K562 (cell line): Measurements from ENCODE around the gene COL16A1. TPM values are rescaled to one million over a fixed set of nuclear protein-coding genes. Genes with fewer than 3 reads are reported as not detected.

ENCODE experiments used
- ATAC-seq: fragments of 200-7000 bp; cut with Tn5 transposase; 3 replicates; pipeline ENCODE4 v1.9.1; 2020; ENCODE audit warnings: moderate library complexity
- BruUV-seq: library from RNA; stranded (reverse); fragments of 400-500 nt; replicated peaks from 2 replicates; lab custom pipeline; 2021; lab: Mats Ljungman, UMichigan
- CTCF ChIA-PET: fragments of 300-600 bp; formaldehyde crosslinking; extraction: SDS; loops from one replicate; lab custom pipeline; 2021; ENCODE audit warnings: low intra/inter-chr PET ratio; lab: Yijun Ruan, JAX
- POLR2A ChIA-PET: fragments of 300-600, 350-650 bp; sonication (Branson Sonifier 250); formaldehyde crosslinking; extraction: SDS; loops from one replicate; lab custom pipeline; 2021; ENCODE audit warnings: antibody characterized with exemption, inconsistent platforms; lab: Yijun Ruan, JAX
- DNase-seq, 4 experiments: peaks; one replicate each; pipeline versions ENCODE4 v3.0.0 to v3.0.0-alpha.2; 2011 to 2018; ENCODE audit warnings: low spot score in 3 of 4, mixed read lengths in 3 of 4; ENCODE audit errors: extremely low read depth in 1 of 4
- FAIRE-seq: peaks from 2 replicates; lab custom pipeline; 2011; peaks lifted over from hg19 to GRCh38; lab: Jason Lieb, UNC
- H2AFZ ChIP-seq: 2 replicates; pipeline ENCODE4 v1.6.0; 2011; ENCODE audit warnings: low read depth, low read length, control low read depth, inconsistent platforms
- H3K27ac ChIP-seq: fragments of 200-600 bp; 3 replicates; pipeline ENCODE4 v1.8.0; 2011; ENCODE audit warnings: low read depth, mild to moderate bottlenecking, control low read depth, inconsistent platforms, low read length, moderate library complexity, mixed read lengths; ENCODE audit errors: extremely low read depth
- H3K27me3 ChIP-seq, 2 experiments: fragments of 300-600 bp in 1 of 2; 2 replicates in 1 of 2; 3 replicates in 1 of 2; pipeline versions ENCODE4 v1.6.0 to v1.8.0; 2011; ENCODE audit warnings: inconsistent platforms in 2 of 2, low read length in 2 of 2, mild to moderate bottlenecking in 1 of 2, mixed read lengths in 1 of 2, moderate library complexity in 1 of 2; ENCODE audit not compliant: control insufficient read depth in 2 of 2, insufficient read depth in 2 of 2
- H3K36me3 ChIP-seq: fragments of 300-600 bp; 3 replicates; pipeline ENCODE4 v1.8.0; 2011; ENCODE audit warnings: mild to moderate bottlenecking, low read length, inconsistent platforms; ENCODE audit not compliant: control insufficient read depth, insufficient read depth
- H3K4me1 ChIP-seq, 2 experiments: fragments of 200-600 bp in 1 of 2; replicated peaks in 1 of 2; 2 replicates in 1 of 2; 3 replicates in 1 of 2; pipeline versions ENCODE4 v1.5.1 to v1.8.0; 2011; ENCODE audit warnings: inconsistent platforms in 2 of 2, low read length in 2 of 2, mild to moderate bottlenecking in 1 of 2, mixed read lengths in 1 of 2, moderate library complexity in 1 of 2; ENCODE audit not compliant: control insufficient read depth in 2 of 2, insufficient read depth in 2 of 2
- H3K4me2 ChIP-seq: 2 replicates; pipeline ENCODE4 v1.6.1; 2011; ENCODE audit warnings: low read length, control low read depth, inconsistent platforms, mixed read lengths; ENCODE audit not compliant: insufficient read depth
- H3K4me3 ChIP-seq: fragments of 200-600 bp; sonication (generic), shearing (Covaris generic); 2 replicates; pipeline ENCODE4 v1.5.1; 2016; ENCODE audit warnings: control low read depth, inconsistent platforms
- H3K79me2 ChIP-seq: fragments of 200-600 bp; 3 replicates; pipeline ENCODE4 v1.8.0; 2011; ENCODE audit warnings: low read length, inconsistent platforms; ENCODE audit not compliant: control insufficient read depth, insufficient read depth
- H3K9ac ChIP-seq, 2 experiments: 2 replicates each; pipeline versions ENCODE4 v1.6.0 to v1.6.1; 2011; ENCODE audit warnings: low read depth in 2 of 2, low read length in 2 of 2, control low read depth in 1 of 2, inconsistent platforms in 1 of 2, mild to moderate bottlenecking in 1 of 2, mixed read lengths in 1 of 2; ENCODE audit not compliant: insufficient read depth in 1 of 2
- H3K9me1 ChIP-seq: one replicate; pipeline ENCODE4 v1.6.0; 2011; ENCODE audit warnings: inconsistent platforms, mild to moderate bottlenecking, low read length, moderate library complexity; ENCODE audit not compliant: control insufficient read depth, insufficient read depth
- H3K9me3 ChIP-seq: replicated peaks from 2 replicates; pipeline ENCODE4 v1.5.1; 2011; ENCODE audit warnings: low read depth, low read length, inconsistent platforms; ENCODE audit not compliant: control insufficient read depth, insufficient read depth
- H4K20me1 ChIP-seq: replicated peaks from 2 replicates; pipeline ENCODE4 v1.6.1; 2011; ENCODE audit warnings: low read length, inconsistent platforms, mixed read lengths; ENCODE audit not compliant: control insufficient read depth, insufficient read depth
- HEY1 ChIP-seq: fragments of 250-450 bp; sonication (Bioruptor Pico); IDR thresholded peaks from 2 replicates; pipeline ENCODE4 v1.5.0; 2020; ENCODE audit warnings: mild to moderate bottlenecking, moderate library complexity, borderline replicate concordance
- HNRNPUL1 ChIP-seq: fragments of 200-400 bp; formaldehyde crosslinking; IDR thresholded peaks from 2 replicates; pipeline ENCODE4 v1.6.1; 2017; ENCODE audit warnings: low read length
- MEIS2 ChIP-seq: fragments of 450-650 bp; IDR thresholded peaks from 2 replicates; pipeline ENCODE4 v1.6.1; 2014; ENCODE audit warnings: mild to moderate bottlenecking; ENCODE audit not compliant: partially characterized antibody
- RCOR1 ChIP-seq, 2 experiments: IDR thresholded peaks; 2 replicates each; pipeline ENCODE4 v1.6.1; 2012; ENCODE audit warnings: low read depth in 2 of 2, low read length in 2 of 2, borderline replicate concordance in 1 of 2, improper control_type of control experiment in 1 of 2
- SP2 ChIP-seq: IDR thresholded peaks from 2 replicates; pipeline ENCODE4 v1.6.1; 2011; ENCODE audit warnings: mild to moderate bottlenecking, low read depth, low read length, moderate library complexity; ENCODE audit not compliant: poor library complexity, severe bottlenecking; ENCODE audit errors: extremely low read depth
- SRSF1 ChIP-seq: fragments of 200-400 bp; formaldehyde crosslinking; IDR thresholded peaks from 2 replicates; pipeline ENCODE4 v1.6.1; 2017; ENCODE audit warnings: mild to moderate bottlenecking, low read depth, low read length, moderate library complexity
- SUPT5H ChIP-seq: fragments of 450-650 bp; IDR thresholded peaks from 2 replicates; pipeline ENCODE4 v1.6.1; 2016
- TGIF2 ChIP-seq: sonication (generic); formaldehyde crosslinking; IDR thresholded peaks from 2 replicates; pipeline ENCODE4 v1.8.1; 2022; ENCODE audit warnings: mild to moderate bottlenecking, missing genetic modification reagents, moderate library complexity
- ZFP30 ChIP-seq: fragments of 250-450 bp; sonication (Bioruptor Pico); IDR thresholded peaks from 2 replicates; pipeline ENCODE4 v1.8.0; 2022; ENCODE audit warnings: moderate library complexity, mild to moderate bottlenecking, inconsistent platforms, borderline replicate concordance
- ZNF311 ChIP-seq: fragments of 250-450 bp; sonication (Bioruptor Pico); IDR thresholded peaks from 2 replicates; pipeline ENCODE4 v1.4.0; 2020; ENCODE audit warnings: mild to moderate bottlenecking, moderate library complexity
- ZNF431 ChIP-seq: sonication (generic); formaldehyde crosslinking; IDR thresholded peaks from 2 replicates; pipeline ENCODE4 v1.8.0; 2022; ENCODE audit warnings: mild to moderate bottlenecking, missing genetic modification reagents
- ZNF668 ChIP-seq: fragments of 250-450 bp; sonication (Bioruptor Pico); IDR thresholded peaks from 2 replicates; pipeline ENCODE4 v1.8.0; 2022; ENCODE audit warnings: mild to moderate bottlenecking, inconsistent platforms
- ZNF785 ChIP-seq: fragments of 250-450 bp; sonication (Bioruptor Pico); IDR thresholded peaks from 2 replicates; pipeline ENCODE4 v1.4.0; 2020; ENCODE audit warnings: mild to moderate bottlenecking
- WGBS: fragments of 100-300 bp; shearing (Covaris generic); methylation state at CpG from one replicate; pipeline ENCODE4 v1.1.6; 2016; ENCODE audit warnings: low coverage, mixed read lengths; ENCODE audit not compliant: insufficient coverage; ENCODE audit errors: missing lambda C conversion rate; 5-methylcytosine and 5-hydroxymethylcytosine counted together
- in situ Hi-C: fragments of 300-500 bp; cut with MboI; formaldehyde crosslinking; loops from 4 replicates; pipeline ENCODE4 v1.15.0; 2018; ENCODE audit warnings: inconsistent platforms, mixed read lengths
- intact Hi-C: fragments of 100-400 bp; cut with micrococcal nuclease; formaldehyde crosslinking; loops from 2 replicates; pipeline ENCODE4 v1.14.2; 2022
- polyA plus RNA-seq, 8 experiments: library from polyadenylated mRNA; depleted of rRNA in 4 of 8; stranded (reverse) in 5 of 8; unstranded in 3 of 8; fragments of >200 nt; fragmentation: Nextera tagmentation in 2 of 8; fragmentation: Illumina TruSeq in 1 of 8; extraction: Ambion mirVana in 2 of 8; extraction: Trizol in 1 of 8; gene quantifications; 2 replicates each; pipeline versions ENCODE4 v1.2.1 to v1.2.3, GENCODE V29; 2011 to 2014; ENCODE audit warnings: inconsistent platforms in 1 of 8, missing spikeins in 1 of 8
- total RNA-seq, 7 experiments: library from RNA; depleted of rRNA in 6 of 7; stranded (reverse); fragments of >200 nt in 6 of 7; fragmentation: Illumina TruSeq in 2 of 7; extraction: Trizol in 2 of 7; gene quantifications; 2 replicates each; pipeline versions ENCODE4 v1.2.1 to v1.2.3, GENCODE V29; 2011 to 2021; ENCODE audit warnings: low replicate concordance in 1 of 7
- TF ChIP-seq, protein P1 (sequence below), 2 experiments: fragments of 150-350 bp in 1 of 2; IDR thresholded peaks; 2 replicates each; pipeline ENCODE4 v1.6.1; 2012 to 2016; ENCODE audit warnings: low read depth in 2 of 2, low read length in 2 of 2, mild to moderate bottlenecking in 1 of 2, moderate library complexity in 1 of 2
- TF ChIP-seq, protein P2 (sequence below): fragments of 250-450 bp; sonication (Bioruptor Pico); IDR thresholded peaks from 2 replicates; pipeline ENCODE4 v1.4.0; 2020
- TF ChIP-seq, protein P3 (sequence below): fragments of 250-450 bp; sonication (Bioruptor Pico); IDR thresholded peaks from 2 replicates; pipeline ENCODE4 v1.4.0; 2020; ENCODE audit warnings: borderline replicate concordance

Gene COL16A1
- total and polyA plus RNA-seq, 9 of the 15 experiments (the other 6 are each of a cell fraction or from before 2014, with no cell fraction given): 0.11 to 0.60 (median 0.11) TPM; not detected in 6

DNA sequence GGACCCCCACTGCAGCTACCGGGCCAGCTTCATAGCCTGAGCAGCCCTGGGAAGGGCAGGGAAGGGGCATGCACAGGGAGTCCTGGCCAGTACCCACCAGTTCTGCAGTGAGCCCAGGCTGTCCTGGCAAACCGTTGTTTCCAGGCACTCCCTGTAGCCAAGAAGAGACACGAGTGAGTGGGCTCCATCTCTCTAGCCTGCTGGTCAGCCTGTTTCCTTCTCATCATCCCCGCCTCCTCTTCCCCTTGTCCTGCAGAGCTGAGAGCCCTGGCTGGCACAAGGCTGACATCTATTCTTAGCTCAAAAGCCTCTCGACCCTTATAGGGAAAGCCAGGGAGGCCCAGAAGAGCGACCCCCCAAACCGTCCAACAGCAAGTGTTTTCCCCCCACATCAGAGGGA is 28.7 kb downstream of the COL16A1 start:
- H3K9ac ChIP-seq: no peak overlapping the region
- no peaks in the 10 kb centered on the region for H3K9me1 ChIP-seq
- H3K27ac ChIP-seq: no peak overlapping the region
- no peaks in the 10 kb centered on the region for H3K36me3 ChIP-seq
- no peaks in the 10 kb centered on the region for H3K79me2 ChIP-seq
- no peak for DNase-seq
- 1% methylated on average over 7 of the region's 7 CpGs for WGBS
- no peak for ATAC-seq
- CTCF ChIA-PET: interaction anchor here (0.6 kb wide), 1 partner anchor 19 kb away, joined by 3 read pairs; no protein-coding TSS in a partner anchor
- no peak overlapping the region for H3K4me2 ChIP-seq
- H3K4me3 ChIP-seq: no peak overlapping the region
- in situ Hi-C loops: no loop called here
- no peak overlapping the region for H2AFZ ChIP-seq
- intact Hi-C loops: no loop called here
- no peaks in the 10 kb centered on the region for H3K9me3 ChIP-seq
- POLR2A ChIA-PET: interaction anchor here (0.7 to 1.4 kb wide), 2 partner anchors 10 to 16 kb away, joined by 3 read pairs; no protein-coding TSS in a partner anchor
- peaks cover 8% of the 10 kb centered on the region for H4K20me1 ChIP-seq
- H3K27me3 ChIP-seq: peaks cover 67 to 97% of the 10 kb centered on the region in 2 experiments
- BruUV-seq: no TSS peak
- FAIRE-seq: no peak
- H3K4me1 ChIP-seq: peaks cover 0 to 8% of the 10 kb centered on the region in 2 experiments; a peak in 2 of 5 replicates
- TF ChIP-seq ZNF668 (CRISPR knock-in tag): no peak
- TF ChIP-seq HNRNPUL1: no peak
- TF ChIP-seq SUPT5H: no peak
- TF ChIP-seq ZFP30 (CRISPR knock-in tag): no peak
- TF ChIP-seq, protein P1, sequence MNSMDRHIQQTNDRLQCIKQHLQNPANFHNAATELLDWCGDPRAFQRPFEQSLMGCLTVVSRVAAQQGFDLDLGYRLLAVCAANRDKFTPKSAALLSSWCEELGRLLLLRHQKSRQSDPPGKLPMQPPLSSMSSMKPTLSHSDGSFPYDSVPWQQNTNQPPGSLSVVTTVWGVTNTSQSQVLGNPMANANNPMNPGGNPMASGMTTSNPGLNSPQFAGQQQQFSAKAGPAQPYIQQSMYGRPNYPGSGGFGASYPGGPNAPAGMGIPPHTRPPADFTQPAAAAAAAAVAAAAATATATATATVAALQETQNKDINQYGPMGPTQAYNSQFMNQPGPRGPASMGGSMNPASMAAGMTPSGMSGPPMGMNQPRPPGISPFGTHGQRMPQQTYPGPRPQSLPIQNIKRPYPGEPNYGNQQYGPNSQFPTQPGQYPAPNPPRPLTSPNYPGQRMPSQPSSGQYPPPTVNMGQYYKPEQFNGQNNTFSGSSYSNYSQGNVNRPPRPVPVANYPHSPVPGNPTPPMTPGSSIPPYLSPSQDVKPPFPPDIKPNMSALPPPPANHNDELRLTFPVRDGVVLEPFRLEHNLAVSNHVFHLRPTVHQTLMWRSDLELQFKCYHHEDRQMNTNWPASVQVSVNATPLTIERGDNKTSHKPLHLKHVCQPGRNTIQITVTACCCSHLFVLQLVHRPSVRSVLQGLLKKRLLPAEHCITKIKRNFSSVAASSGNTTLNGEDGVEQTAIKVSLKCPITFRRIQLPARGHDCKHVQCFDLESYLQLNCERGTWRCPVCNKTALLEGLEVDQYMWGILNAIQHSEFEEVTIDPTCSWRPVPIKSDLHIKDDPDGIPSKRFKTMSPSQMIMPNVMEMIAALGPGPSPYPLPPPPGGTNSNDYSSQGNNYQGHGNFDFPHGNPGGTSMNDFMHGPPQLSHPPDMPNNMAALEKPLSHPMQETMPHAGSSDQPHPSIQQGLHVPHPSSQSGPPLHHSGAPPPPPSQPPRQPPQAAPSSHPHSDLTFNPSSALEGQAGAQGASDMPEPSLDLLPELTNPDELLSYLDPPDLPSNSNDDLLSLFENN (IDR thresholded peaks at IDR 0.05; ENCODE audit: low read depth in 2 of 2, low read length in 2 of 2): no peak
- TF ChIP-seq, protein P2, sequence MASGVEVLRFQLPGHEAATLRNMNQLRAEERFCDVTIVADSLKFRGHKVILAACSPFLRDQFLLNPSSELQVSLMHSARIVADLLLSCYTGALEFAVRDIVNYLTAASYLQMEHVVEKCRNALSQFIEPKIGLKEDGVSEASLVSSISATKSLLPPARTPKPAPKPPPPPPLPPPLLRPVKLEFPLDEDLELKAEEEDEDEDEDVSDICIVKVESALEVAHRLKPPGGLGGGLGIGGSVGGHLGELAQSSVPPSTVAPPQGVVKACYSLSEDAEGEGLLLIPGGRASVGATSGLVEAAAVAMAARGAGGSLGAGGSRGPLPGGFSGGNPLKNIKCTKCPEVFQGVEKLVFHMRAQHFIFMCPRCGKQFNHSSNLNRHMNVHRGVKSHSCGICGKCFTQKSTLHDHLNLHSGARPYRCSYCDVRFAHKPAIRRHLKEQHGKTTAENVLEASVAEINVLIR: no peak
- TF ChIP-seq ZNF431: no peak
- TF ChIP-seq HEY1 (CRISPR knock-in tag): no peak
- TF ChIP-seq TGIF2 (CRISPR knock-in tag): no peak
- no peak for TF ChIP-seq RCOR1 (IDR thresholded peaks at IDR 0.05; ENCODE audit: borderline replicate concordance in 1 of 2, low read depth in 2 of 2, low read length in 2 of 2)
- TF ChIP-seq ZNF785 (CRISPR knock-in tag): no peak
- TF ChIP-seq SRSF1: no peak
- TF ChIP-seq SP2: no peak
- no peak for TF ChIP-seq MEIS2
- TF ChIP-seq, protein P3, sequence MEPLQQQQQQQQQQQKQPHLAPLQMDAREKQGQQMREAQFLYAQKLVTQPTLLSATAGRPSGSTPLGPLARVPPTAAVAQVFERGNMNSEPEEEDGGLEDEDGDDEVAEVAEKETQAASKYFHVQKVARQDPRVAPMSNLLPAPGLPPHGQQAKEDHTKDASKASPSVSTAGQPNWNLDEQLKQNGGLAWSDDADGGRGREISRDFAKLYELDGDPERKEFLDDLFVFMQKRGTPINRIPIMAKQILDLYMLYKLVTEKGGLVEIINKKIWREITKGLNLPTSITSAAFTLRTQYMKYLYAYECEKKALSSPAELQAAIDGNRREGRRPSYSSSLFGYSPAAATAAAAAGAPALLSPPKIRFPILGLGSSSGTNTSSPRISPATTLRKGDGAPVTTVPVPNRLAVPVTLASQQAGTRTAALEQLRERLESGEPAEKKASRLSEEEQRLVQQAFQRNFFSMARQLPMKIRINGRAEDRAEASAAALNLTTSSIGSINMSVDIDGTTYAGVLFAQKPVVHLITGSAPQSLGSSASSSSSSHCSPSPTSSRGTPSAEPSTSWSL (CRISPR knock-in tag): no peak
- TF ChIP-seq ZNF311: no peak
